RCC 7860 (cell line): ENCODE data around the gene INO80.
"Not testable (repeated sequence)": the region's sequence is repeated elsewhere in the genome, so short reads cannot be mapped to it uniquely, and the experiment has no call there.

ENCODE experiments used
- DNase-seq: peaks from one replicate; pipeline ENCODE4 v3.0.0-alpha.2; 2015; ENCODE audit warnings: low spot score
- FAIRE-seq: peaks from 2 replicates; lab custom pipeline; 2012; peaks lifted over from hg19 to GRCh38; lab: Jason Lieb, UNC

INO80 gene

GRCh38 chr15:40954158-40954848 is 161.8 kb downstream of the INO80 start:
- not testable (repeated sequence) for FAIRE-seq, DNase-seq

- FAIRE-seq = no peak
- no peak for DNase-seq
Measured at GRCh38 chr15:40953713-40954074, 162.4 kb downstream of the INO80 start.

DNA sequence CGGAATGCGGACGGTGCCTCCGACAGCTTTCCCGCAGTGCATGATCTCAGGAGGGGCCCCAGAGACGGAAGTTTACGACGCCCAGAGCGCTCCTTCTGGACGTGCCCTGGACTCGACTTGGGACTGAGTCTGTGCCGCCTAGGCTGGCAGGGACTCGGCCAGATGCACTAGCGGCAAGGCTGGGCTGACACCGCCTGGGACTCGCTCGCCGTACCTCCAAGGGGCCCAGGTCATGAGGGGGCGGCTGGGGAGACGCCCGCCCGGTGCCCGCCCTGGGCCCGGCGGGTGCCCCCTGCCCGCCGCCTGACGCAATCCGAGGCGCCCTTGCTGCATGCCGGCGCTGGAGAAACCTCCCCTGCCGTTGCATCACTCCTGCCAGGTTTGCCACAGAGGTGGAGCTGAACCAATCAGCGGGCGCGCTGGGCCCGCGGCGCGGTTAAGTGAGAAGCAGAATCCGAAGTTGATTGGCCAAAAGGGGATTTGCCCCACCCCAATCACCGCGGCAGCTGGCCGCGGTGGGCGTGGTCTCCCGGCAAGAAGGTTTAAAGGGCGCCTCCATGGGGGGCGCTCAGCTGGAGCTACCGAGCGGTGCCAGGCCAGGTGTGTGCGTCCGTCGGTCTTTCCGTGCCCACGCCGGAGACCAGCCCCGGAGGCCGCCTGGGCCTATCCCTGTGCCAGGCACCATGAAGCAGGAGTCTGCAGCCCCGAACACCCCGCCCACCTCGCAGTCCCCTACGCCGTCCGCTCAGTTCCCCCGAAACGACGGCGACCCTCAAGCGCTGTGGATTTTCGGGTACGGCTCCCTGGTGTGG is 163.0 kb downstream of the INO80 start, which contains the start of gene CHAC1:
Gene CHAC1 (plus strand): TSS at position 571 of the 812 bp plus-strand sequence. CDS start 113 bp downstream, at position 684.
- peak; percentile 74 for FAIRE-seq
- peak; percentile 90 for DNase-seq

- FAIRE-seq = no peak
- DNase-seq = no peak
Measured at GRCh38 chr15:40952301-40952900, 163.7 kb downstream of the INO80 start.

GRCh38 chr15:40951764-40952163 is 164.3 kb downstream of the INO80 start:
- FAIRE-seq (no peak), DNase-seq (no peak)

- DNase-seq = no peak
- no peak for FAIRE-seq
Measured at GRCh38 chr15:40949756-40950207, 166.3 kb downstream of the INO80 start.

GRCh38 chr15:40948706-40949473 is 167.2 kb downstream of the INO80 start:
- DNase-seq (no peak), FAIRE-seq (no peak)

GRCh38 chr15:40944510-40945296 is 171.4 kb downstream of the INO80 start:
- FAIRE-seq = no peak
- no peak for DNase-seq

DNA sequence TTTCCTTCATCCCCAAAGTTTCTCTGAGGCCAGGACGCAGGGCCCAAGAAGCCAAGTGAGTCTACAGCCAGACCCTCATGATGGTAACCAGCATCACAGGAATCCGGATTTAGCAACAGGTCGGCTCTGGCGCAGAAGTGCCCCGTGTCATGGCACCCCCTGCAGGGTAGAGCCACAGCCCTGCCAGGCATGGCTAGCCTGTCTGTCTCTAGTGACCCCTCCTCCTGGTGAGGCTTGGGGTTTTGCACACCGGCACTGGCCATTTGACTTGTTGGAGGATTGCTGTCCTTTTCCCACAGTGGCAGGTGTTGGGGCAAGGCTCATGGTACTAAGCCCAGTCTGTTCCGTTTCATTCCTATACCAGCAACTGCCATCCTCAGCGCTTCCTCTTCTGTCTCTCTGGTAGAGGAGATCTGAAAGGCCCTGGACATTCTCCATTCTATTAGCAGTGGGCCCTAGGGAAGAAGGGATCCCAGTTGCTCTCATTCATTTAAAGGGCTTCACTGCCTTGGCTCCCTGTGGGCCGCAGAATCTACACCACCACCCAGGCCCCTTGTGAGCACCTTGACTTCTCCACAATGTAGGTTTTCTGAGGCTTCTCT is 172.2 kb downstream of the INO80 start:
- no peak for FAIRE-seq
- no peak for DNase-seq

DNA sequence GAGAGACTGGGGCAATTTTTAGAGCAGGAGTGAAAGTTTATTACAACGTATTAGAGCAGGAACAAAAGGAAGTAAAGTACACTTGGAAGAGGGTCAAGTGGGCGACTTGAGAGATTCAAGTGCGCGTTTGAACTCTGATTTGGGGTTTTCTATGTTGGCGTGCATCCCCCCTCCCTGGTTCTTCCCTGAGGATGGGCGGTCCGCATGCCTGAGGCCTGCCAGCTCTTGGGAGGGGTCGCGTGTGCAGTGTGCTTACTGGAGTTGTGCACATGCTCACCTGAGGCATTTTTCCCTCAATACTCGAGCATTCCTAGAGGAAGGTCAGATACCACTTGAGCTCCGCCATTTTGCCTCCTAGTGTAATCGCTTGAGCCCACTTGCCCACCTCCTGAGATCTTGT is 173.2 kb downstream of the INO80 start:
- DNase-seq (no peak), FAIRE-seq (no peak)

- no peak for DNase-seq
- no peak for FAIRE-seq
Measured at GRCh38 chr15:40942337-40942854, 173.7 kb downstream of the INO80 start.

- no peak for FAIRE-seq
- DNase-seq = peak; percentile 59
Measured at GRCh38 chr15:40941528-40942336, 174.3 kb downstream of the INO80 start.

- DNase-seq = no peak
- FAIRE-seq = no peak
Measured at GRCh38 chr15:40941068-40941527, 175.0 kb downstream of the INO80 start.

DNA sequence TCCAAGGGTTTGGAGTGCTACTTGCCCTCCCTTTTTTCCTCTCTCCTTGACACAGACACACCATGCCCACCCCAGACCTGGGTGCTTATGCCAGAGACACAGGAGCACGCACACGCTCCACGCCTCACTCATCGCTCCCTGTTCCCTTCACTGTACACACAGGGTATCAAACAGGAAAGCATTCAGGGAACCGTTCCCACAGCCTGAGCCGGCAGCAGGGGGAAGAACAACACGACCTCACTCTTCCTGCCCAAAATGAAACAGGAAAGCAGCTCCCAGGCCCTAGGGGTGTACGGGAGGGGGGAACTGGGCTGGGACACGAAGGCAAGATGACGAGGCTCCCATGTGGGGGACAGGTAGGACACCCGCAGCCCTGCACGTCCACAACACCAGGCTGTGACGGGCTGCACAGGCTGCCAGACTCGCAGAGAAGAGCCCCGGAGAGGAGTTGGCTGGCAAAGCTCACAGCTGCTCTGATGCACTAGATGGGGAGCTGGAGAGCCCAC is 175.7 kb downstream of the INO80 start:
- DNase-seq (no peak), FAIRE-seq (no peak)

DNA sequence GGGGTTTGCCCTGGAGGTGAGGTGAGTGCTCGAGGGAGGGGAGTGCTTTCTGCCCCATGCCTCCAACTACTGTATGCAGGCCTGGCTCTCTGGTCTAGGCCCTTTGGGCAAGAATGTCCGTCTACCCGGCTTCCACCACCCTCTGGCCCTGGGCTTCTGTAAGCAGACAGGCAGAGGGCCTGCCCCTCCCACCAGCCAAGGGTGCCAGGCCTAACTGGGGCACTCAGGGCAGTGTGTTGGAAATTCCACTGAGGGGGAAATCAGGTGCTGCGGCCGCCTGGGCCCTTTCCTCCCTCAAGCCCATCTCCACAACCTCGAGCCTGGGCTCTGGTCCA is 177.6 kb downstream of the INO80 start:
- DNase-seq = no peak
- FAIRE-seq = no peak

DNA sequence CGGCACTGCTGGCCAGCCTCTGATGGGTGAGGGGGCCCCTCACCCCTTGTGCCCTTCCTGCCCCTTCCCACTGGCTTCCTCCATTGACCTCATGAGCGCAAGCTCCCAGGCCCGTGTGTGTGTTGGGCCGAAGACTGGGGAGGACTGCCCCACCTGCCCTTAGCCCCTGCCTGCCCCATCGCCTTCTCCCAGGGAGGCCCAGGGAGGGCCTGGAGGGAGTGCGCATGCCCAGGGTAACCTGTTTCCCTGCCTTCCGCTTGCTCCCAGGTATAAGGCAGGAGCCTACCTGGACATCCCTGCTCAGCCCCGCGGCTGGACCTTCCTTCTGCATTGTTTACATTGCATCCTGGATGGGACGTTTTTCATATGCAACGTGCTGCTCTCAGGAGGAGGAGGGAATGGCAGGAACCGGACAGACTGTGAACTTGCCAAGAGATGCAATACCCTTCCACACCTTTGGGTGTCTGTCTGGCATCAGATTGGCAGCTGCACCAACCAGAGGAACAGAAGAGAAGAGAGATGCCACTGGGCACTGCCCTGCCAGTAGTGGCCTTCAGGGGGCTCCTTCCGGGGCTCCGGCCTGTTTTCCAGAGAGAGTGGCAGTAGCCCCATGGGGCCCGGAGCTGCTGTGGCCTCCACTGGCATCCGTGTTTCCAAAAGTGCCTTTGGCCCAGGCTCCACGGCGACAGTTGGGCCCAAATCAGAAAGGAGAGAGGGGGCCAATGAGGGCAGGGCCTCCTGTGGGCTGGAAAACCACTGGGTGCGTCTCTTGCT is 178.1 kb downstream of the INO80 start:
- peak; percentile 61 for DNase-seq
- no peak for FAIRE-seq

GRCh38 chr15:40936709-40937666 is 179.1 kb downstream of the INO80 start:
- FAIRE-seq = no peak
- no peak for DNase-seq
